Measurements from ENCODE around the gene SRRM2.

DNA sequence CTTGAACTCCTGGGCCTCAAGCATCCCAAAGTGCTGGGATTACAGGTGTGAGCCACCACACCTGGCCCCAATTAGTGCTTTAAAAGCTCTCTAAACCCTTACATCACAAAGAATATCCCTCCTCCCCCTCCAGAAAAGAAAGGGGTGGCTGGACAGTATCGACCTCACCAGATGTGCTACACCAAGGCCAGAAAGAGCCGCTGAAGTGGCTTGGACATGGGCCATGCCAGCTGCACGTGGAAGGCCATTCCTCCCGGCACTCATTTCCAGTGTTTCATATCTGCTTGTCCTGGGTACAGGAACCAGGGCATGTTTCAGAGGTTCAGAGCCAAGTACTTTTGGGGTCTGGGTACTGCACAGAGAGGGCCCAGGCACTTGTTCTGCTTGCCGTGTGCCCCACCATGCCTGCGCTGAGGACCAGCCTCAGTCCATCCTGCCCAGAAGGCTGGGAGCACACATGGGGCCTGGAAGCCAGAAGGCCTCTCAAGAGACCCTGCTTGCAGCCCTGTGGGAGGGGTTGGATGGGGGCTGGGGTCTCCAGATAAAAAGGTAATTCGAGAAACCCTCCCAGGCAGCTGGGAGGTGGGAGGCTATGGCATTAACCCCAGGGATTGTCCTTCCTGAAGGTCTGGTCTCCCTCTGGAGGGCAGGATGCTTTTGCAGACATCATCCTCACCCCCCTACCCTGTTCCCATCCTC is 3.5 kb upstream of the SRRM2 start:
- TF ChIP-seq, protein P1, sequence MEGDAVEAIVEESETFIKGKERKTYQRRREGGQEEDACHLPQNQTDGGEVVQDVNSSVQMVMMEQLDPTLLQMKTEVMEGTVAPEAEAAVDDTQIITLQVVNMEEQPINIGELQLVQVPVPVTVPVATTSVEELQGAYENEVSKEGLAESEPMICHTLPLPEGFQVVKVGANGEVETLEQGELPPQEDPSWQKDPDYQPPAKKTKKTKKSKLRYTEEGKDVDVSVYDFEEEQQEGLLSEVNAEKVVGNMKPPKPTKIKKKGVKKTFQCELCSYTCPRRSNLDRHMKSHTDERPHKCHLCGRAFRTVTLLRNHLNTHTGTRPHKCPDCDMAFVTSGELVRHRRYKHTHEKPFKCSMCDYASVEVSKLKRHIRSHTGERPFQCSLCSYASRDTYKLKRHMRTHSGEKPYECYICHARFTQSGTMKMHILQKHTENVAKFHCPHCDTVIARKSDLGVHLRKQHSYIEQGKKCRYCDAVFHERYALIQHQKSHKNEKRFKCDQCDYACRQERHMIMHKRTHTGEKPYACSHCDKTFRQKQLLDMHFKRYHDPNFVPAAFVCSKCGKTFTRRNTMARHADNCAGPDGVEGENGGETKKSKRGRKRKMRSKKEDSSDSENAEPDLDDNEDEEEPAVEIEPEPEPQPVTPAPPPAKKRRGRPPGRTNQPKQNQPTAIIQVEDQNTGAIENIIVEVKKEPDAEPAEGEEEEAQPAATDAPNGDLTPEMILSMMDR (conservative IDR thresholded peaks at IDR 0.05), result no peak
- no peak for TF ChIP-seq EZH2 (IDR thresholded peaks at IDR 0.05; ENCODE audit: low read depth)

All from PC-9 (cell line).